Measurements from ENCODE around the gene BCL11B.
"Not testable (repeated sequence)": the region's sequence is repeated elsewhere in the genome, so short reads cannot be mapped to it uniquely, and the experiment has no call there.

Gene BCL11B

DNA sequence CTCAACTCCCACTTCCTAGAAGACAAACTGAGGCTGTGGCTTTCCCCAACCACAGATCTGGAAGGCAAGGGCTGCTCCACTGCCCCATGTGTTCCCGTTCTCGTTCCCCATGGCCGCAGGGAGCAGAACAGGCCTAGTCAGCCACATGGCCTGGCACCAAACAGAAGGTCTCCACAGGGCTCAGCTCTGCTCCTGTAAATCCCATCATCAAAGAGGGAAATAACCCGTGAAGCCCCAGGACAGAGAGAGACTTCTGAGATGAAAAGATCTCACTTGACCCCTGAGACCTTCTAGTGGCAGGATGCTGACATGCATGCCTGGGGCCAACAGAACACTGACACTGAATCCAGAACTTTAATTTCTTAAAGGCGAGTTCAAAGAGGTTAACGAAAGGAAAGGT is 68.9 kb downstream of the BCL11B start:
- no peak for DNase-seq (ENCODE audit: low read depth in 2 of 3, low spot score in 1 of 3)

DNA sequence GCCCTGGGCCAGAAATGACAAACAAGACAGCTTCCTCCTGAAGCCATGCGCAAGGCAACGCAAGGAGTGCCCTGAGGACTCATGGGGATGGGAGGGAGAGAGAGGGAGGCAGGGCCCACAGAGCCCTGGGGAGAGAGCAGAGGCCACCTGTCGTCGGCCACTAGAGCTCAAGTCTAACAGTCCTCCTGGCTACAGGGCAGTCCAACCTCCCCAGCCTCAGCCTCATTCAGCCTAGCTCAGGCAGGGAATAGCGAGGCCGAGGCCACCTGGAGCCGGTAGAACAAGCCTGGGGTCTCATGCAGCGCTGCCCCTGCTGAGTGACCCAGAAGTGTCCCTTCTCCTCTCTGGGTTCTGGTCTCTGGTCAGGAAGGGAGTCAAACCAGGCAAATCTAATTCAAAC is 69.5 kb downstream of the BCL11B start:
- DNase-seq (ENCODE audit: low read depth in 2 of 3, low spot score in 1 of 3) = no peak

DNA sequence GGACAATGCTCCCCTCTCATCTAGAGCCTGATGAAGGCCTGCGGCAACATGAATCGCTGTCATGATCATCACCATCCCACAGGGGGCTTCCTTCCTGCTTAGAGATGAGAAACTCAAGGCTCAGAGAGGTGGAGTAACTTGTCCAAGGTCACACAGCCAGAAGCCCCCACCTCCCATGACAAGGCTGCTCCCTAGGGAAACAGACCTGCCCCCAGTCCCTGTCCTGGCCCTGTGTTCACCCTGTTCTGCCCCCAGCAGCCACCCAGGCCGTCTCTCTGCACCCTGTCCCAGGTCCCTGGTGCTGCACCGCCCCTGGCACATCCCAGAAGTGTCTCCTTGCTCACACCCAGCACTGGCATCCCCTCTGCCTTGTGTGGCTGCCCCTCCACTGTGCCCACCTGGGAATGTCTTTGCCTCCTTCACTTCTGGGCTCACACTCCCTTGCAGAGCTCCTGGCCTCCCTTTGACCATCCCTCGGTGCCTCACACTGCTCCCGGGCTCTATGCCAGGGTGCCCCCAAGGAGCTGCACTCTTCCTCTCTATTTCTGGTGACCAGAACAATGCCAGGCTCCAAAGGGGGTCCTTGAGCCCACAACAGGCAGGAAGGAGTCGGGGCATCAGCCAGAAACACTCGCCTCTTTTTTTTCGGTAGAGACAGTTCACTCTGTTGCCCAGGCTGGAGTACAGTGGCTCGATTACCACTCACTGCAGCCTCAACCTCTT is 70.5 kb downstream of the BCL11B start:
- DNase-seq (ENCODE audit: low read depth in 2 of 3, low spot score in 1 of 3) = no peak

DNA sequence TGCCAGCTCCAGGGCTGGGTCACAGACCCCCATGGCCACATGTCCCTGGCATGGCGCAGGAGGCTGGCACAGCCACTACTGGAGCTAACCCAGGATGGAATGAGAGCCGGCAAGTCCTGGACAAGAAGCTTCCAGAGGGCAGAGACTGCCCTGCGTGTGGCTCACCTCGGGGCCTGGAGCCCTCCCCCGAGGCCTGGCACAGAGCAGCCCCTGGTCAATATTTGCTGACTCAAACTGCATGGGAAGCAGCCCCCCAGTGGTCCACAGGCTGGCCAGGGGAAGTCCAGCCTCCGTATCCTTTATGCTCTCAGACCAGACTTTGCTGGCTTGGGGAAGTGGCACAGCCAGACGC is 71.4 kb downstream of the BCL11B start:
- no peak for DNase-seq (ENCODE audit: low read depth in 2 of 3, low spot score in 1 of 3)

DNA sequence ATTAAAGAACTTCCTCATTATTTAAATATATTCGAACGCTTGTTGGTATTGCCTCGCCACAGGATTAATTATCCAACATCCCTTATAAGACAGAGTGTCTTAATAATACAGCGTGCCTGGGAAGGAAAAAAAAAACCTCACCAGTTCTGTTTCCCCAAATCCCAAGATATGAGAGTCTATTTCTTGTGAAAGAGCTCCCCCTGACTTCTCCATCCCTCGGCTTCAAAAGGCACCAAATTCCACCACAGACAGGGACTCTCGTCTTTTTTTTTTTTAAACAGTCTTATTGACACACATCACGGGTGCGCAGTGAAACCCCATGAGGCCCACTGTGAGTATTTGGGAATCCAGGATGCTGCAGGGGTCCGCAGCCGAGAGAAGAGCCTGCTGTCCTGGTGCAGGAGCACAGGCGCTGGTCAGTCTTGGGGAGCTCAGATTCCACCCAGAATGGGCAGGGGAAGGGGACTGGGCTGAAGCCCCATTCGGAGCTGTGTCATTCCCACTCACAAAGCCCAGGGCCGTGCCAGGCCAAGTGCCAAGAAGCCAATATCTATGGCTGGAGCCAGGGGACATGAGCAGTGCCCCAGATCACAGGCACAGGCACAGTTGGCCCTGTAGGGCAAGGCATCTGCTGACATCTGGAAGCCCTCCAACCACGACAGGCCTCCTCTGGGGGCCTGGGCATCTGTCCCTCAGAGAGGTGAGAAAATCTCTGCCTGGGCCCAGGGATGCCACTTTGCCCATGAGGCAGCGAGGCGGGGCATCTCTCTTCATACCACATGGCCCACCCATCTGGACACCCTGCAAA is 71.9 kb downstream of the BCL11B start:
- no peak for DNase-seq (ENCODE audit: low read depth in 2 of 3, low spot score in 1 of 3)

DNA sequence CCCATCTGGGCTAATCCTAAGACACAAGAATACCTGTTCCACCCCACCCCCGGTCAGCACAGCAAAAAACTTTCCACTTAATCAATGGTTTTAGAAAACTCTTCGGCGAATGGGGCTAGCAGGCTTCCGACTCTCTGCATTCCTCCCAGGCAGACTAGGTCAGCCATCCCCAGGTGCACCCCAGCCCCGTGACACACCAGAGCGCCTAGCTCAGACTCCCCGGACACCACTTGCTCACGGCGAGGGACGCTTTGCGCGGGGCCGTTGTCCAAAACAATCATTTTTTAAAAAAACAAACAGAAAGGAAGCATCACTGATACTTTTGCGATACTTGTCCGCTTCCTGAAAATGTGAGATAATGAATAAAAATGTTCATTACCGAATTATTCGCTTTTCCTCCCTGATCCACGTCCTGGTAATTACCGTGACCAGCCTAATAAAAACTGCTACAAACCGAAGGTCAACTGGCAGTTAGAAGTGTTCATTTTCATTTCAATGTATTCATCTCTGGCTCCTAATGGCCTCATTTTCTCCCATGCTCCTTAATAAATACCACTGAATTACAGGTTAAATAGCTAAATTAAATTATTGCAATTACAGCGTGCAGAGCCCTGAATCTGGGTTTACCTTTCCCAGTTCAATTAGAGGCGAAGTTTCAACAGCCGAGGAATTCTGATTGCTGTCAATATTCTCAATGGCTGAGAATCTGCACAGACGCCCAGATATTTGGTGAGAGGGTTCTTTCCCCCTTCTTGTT is 73.1 kb downstream of the BCL11B start:
- DNase-seq (ENCODE audit: low read depth in 2 of 3, low spot score in 1 of 3) = no peak

DNA sequence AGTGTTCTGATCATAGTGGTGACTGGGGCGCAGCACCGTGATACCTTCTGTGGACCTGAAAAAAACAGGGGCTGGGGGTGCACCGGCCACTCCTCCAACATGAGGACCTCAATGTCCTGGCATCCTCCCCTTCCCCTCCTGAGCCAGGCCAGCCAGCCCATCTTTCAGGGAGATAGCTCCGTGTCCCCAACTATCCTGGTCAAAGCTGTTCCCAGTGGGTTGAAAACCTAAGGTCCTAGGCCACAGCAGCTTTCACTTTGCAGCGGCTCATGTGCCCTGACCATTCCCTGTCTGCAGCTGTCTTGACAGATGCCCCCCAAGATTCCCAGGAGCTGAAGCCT is 75.7 kb downstream of the BCL11B start:
- DNase-seq (ENCODE audit: low read depth in 2 of 3, low spot score in 1 of 3) = no peak

DNA sequence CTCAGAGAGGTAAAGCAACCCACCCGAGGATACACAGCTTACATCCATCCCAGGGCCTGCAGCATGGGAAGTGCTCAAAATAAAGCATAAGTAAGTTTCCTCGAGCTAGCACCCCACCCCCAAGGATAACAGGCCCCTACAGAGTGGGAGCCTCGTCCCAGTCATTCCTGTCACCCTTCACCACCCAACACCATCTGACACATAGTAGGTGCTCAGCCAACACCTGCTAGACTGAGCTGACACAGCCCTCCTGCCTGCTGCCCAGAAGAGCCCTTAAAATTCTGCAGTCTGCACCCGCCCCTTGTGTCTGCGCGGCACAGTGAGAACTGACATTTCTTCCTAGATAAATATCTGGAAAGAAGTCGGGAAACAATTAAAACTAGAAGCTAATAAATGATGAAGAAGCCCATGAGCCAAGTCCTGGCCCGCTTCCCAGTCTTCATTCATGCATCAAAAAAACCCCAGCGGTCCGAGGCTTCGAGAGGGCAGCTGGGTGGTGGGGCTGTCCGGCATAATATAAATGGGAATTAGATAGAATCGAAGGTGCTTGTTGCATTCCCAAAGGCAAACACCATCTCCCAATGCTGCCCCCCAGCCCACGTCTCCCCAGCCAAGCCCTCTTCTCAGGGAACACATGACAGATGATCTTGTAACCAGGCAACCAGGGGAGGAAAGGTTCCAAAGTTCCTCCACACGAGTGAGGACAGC is 76.2 kb downstream of the BCL11B start:
- no peak for DNase-seq (ENCODE audit: low read depth in 2 of 3, low spot score in 1 of 3)

DNA sequence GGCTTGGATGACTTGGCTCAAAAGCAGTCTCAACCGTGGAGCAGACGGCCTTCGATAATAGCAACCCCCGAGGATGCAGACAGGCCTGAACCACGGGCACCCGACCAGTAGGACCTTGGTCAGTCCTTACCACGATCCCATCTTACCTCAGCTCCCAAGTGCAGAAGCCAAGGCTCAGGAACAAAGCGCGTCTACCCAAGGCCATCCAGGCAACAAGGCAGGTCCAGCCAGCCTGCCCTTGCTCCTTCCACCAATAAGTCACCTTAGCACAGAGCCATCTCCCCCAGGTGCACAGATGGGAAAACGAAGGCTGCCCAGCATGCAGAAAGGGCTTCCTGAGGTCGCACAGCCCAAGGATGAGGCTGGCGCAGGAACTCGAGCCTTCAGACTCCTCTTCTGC is 77.3 kb downstream of the BCL11B start:
- no peak for DNase-seq (ENCODE audit: low read depth in 2 of 3, low spot score in 1 of 3)

DNA sequence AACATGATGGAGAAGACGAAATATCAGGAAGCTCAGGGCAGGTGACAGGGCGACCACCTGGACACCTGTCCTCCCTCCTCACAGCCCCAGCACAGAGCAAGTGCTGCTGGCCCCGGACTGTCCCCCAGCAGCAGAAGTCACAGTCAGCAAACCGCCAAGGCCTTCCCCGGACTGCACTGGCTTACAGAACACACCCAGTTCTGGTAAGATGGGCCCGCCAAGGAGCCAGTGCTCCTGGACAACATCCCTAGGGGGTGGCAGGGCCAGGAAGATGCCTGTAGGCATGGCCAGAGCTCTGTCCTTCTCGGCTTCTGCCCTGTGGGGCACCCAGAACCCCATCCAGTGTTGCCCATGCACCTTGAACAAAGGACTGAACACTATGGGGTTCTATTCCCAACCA is 77.9 kb downstream of the BCL11B start:
- DNase-seq (ENCODE audit: low read depth in 2 of 3, low spot score in 1 of 3) = no peak

- no peak for DNase-seq (ENCODE audit: low read depth in 2 of 3, low spot score in 1 of 3)
Observed at GRCh38 chr14:99192830-99193229, 79.2 kb downstream of the BCL11B start.

DNA sequence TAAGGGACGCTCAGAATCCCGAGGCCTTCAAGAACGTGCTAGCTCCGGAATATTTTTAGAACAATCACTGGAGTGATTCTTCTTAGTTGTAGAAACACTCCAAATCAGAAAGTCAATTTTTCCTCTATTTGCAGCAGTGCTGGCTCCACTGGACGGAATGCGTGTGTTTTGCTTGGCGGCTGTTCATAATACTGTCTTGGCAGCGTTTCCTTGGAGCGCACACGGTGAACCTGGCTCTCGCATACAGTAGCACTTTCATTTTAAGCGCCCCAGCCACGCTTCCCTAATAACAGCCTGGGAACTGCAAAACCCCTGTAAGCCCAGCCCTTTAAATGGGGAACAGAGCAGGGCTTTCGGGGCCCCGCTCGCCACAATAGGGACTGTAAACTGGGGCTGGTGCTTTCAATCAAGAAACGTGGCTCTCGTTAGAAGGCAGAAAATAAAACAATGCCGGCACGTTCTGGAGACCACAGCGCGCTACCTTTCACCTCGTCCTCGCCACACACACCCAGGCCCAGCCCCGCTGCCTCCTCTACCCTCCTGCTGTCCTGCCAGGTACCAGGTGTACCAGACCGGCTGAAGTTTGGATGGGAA is 79.9 kb downstream of the BCL11B start:
- DNase-seq (ENCODE audit: low read depth in 2 of 3, low spot score in 1 of 3) = no peak

DNA sequence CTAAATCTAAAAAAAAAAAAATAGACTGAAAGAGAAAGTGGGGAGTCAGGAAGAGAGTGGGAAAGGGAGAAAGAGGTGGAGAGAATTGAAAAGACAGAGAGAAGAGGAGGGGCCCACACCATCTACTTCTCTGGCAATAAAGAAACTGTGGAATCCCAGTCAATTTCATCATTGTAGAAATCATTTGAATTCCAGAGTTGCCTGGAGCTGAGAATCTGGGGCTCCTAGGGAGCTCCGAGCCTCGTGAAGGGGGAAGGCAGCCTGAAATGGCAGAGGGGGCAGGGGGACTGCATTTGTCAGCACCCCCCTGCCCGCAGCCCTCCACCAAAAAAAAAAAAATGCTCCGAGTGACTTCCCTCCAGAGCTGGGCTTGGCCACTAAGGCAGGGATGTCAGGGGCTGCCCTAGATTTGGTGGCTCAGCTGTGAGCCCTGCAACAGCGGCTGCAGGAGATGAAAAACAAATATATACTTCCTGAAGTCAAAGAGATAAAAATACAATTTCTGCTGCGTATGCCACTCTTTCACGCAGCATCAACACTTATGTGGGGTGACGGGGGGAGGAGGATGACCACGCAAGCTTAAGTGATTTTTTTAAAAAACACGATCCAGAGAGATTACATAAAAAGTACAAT is 80.5 kb downstream of the BCL11B start:
- no peak for DNase-seq (ENCODE audit: low read depth in 2 of 3, low spot score in 1 of 3)

- DNase-seq (ENCODE audit: low read depth in 2 of 3, low spot score in 1 of 3) = no peak
Observed at GRCh38 chr14:99190696-99191394, 81.2 kb downstream of the BCL11B start.

DNA sequence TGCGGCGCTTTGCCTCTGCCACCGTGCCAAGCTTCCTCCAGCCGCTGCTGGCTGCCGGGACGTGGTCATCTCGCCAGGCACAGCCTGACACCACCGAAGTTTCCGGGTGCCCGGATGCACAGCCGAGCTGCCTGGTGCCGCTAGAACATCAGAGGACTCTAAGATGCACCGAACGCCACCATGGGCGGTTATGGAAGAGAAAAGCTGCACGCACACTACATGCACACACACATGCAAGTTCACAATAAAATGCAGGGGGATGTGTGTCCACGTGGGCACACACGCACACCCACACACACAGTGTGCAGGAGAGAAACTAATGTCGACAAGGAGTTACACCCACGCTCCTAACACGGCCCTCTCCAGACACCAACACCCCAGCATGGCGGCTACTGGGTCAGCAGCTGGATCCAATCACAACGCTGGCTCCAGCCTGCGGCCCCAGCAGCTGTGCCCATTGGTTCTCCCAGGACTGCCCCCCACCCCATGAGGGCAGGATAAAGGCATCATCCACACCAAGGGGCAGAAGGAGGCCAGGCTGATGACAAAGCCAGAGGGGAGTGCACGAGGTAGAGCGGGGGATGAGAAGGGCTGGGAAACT is 82.7 kb downstream of the BCL11B start:
- DNase-seq (ENCODE audit: low read depth in 2 of 3, low spot score in 1 of 3) = no peak

DNA sequence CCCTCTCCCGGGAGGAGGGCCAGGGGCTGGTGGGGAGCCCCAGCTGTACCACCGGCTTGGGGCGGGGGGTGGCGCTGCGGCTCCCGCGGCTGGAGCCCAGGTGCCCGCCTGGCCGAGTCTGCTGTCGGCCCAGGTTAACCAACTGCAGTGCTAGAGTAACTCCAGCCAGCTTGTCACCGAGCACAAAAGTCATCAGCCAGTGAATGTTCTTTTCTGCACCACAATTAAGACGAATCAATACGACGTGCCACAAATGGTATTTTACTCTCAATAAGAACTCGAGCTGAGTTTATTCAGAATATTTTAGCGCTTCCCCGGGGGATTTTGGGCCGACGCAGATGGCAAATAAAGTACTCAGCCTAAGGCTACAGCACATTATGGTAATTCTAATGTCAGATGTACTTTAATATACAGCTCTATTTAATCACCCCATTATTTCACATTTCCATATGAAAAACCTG is 83.2 kb downstream of the BCL11B start:
- DNase-seq (ENCODE audit: low read depth in 2 of 3, low spot score in 1 of 3) = no peak

- no peak for DNase-seq (ENCODE audit: low read depth in 2 of 3, low spot score in 1 of 3)
Observed at GRCh38 chr14:99187858-99188257, 84.1 kb downstream of the BCL11B start.

DNA sequence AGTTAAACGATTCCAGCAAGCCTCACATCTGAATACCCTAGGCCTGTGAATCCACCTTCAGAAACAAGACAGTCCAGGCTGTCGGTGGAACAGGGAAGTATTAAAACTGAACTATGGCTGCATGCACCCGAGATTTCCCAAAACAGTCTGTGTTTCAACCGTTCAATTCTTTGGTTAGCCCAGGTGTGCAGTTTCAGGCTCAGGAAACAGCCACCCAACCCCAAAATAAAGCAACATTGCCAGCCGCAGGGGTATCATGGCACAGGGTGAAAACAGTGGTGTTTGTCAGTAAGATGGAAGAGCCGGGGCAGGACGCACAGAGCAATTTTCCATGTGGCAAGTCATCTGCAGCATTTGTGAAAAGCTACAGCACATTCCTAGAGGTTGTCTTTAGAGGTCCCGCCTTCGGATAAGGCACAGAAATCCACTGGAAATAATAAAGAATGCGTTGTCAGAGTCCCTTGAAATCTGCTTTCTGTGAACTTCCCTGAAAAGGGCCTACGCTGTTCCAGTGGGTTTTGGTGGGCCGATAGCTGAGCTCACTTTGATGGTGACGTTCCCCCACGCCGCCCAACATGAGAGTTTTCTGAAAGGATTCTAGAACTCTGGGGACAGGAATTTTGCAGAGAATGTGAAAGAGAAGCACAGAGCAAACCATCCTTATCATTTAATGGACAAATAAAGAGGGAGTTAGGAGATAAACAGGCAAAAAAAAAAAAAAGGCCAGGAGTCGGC is 84.9 kb downstream of the BCL11B start:
- DNase-seq (ENCODE audit: low read depth in 2 of 3, low spot score in 1 of 3) = no peak

DNA sequence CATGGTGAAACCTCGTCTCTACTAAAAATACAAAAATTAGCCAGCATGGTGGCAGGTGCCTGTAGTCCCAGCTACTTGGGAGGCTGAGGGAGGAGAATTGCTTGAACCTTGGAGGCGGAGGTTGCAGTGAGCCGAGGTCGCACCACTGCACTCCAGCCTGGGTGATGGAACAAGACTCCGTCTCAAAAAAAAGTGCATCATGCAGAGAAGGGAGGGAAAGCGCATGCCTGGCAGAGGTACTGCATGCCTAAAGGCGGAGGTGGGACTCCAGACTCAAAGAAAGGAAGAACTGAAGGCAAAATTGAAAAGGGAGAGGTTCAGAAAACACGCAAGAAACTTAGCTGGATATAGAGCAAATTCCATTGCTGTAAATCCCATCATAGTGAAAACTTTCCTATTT is 85.7 kb downstream of the BCL11B start:
- DNase-seq (ENCODE audit: low read depth in 2 of 3, low spot score in 1 of 3) = not testable (repeated sequence)
